Upper lobe of left lung (tissue), 4 donors: Measurements from ENCODE around the gene CXXC4.

Experiments used
- EP300 ChIP-seq, 4 donors: sonication (generic); formaldehyde crosslinking; IDR thresholded peaks; one replicate each; pipeline ENCODE4 v1.5.1; 2017; ENCODE audit warnings: antibody characterized with exemption in 4 of 4, control low read depth in 2 of 4
- POLR2A ChIP-seq, 4 donors: fragments of 450-650 bp; IDR thresholded peaks; one replicate each; pipeline ENCODE4 v1.5.1; 2016 to 2017; ENCODE audit warnings: antibody characterized with exemption in 4 of 4, mild to moderate bottlenecking in 2 of 4
- TF ChIP-seq, protein P1 (sequence below), 6 experiments: fragments of 450-650 bp in 4 of 6; fragments of 200-600 bp in 2 of 6; sonication (generic) in 2 of 6; IDR thresholded peaks; one replicate each; pipeline ENCODE4 v1.5.1; 2016 to 2019; ENCODE audit warnings: antibody characterized with exemption in 6 of 6

DNA sequence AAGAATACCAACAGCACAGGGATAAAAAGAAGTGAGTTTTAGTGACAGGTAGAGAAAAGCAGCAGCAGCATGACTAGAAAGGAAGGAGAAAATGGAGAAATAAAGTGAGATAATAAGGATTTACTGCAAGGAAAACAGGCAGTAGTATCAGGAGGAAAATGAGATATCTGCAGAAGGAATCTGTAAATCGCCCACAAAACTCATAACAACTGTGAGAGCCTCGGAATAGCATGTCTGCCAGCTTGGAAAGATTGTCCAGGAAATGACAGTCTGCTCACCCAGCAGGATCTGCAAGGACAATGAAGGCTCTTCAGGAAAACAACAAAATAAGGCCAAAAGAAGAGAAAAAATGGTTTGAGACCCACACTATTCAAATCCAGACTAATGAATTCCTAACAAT, 47.4 kb downstream of the CXXC4 start:
- TF ChIP-seq, protein P1, sequence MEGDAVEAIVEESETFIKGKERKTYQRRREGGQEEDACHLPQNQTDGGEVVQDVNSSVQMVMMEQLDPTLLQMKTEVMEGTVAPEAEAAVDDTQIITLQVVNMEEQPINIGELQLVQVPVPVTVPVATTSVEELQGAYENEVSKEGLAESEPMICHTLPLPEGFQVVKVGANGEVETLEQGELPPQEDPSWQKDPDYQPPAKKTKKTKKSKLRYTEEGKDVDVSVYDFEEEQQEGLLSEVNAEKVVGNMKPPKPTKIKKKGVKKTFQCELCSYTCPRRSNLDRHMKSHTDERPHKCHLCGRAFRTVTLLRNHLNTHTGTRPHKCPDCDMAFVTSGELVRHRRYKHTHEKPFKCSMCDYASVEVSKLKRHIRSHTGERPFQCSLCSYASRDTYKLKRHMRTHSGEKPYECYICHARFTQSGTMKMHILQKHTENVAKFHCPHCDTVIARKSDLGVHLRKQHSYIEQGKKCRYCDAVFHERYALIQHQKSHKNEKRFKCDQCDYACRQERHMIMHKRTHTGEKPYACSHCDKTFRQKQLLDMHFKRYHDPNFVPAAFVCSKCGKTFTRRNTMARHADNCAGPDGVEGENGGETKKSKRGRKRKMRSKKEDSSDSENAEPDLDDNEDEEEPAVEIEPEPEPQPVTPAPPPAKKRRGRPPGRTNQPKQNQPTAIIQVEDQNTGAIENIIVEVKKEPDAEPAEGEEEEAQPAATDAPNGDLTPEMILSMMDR (IDR thresholded peaks at IDR 0.05), result no peak
- TF ChIP-seq EP300 (IDR thresholded peaks at IDR 0.05), result no peak
- no peak for TF ChIP-seq POLR2A (IDR thresholded peaks at IDR 0.05)
